ENCODE data around the gene DNMT3B.
"Not testable (repeated sequence)": the region's sequence is repeated elsewhere in the genome, so short reads cannot be mapped to it uniquely, and the experiment has no call there.

The DNMT3B gene

DNA sequence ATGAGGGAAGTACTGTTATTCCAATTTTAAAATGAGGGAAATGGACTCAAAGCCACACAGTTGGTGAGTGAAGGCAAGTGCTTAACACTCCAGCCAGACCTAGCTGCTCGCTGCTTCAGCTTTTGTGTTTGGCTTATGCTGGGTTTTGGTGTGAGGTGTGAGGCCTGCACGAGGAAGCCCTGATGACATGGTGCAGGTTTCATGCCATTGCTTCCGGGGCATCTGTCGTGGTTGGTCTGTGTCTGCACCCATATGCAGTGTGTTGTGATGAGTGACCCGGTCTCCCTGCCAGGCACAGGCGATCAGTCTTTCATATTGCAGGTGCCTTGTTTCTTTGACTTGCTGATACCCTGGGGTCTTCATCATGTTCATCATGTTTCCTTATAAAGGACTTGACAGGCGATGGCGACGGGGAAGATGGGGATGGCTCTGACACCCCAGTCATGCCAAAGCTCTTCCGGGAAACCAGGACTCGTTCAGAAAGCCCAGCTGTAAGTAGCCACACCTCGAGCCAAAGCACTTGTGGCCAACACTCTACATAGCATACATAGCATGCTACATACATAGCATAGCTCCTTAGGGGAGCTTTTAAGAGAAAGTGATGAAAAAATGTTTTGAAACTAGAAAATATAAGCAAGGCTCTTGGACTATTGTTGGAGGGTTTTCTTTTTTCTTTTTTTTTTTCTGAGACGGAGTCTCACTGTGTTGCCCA, 22.3 kb downstream of the DNMT3B start:
- in situ Hi-C loops (cut with HindIII; ENCODE audit: low pct_ligation_motif_present, low pct_unique_long_range_greater_than_20kb, low sequenced_read_pairs): loop anchor here (25.0 kb wide), 1 partner anchor 97 kb away; no protein-coding TSS in a partner anchor
- no peak for DNase-seq

DNA sequence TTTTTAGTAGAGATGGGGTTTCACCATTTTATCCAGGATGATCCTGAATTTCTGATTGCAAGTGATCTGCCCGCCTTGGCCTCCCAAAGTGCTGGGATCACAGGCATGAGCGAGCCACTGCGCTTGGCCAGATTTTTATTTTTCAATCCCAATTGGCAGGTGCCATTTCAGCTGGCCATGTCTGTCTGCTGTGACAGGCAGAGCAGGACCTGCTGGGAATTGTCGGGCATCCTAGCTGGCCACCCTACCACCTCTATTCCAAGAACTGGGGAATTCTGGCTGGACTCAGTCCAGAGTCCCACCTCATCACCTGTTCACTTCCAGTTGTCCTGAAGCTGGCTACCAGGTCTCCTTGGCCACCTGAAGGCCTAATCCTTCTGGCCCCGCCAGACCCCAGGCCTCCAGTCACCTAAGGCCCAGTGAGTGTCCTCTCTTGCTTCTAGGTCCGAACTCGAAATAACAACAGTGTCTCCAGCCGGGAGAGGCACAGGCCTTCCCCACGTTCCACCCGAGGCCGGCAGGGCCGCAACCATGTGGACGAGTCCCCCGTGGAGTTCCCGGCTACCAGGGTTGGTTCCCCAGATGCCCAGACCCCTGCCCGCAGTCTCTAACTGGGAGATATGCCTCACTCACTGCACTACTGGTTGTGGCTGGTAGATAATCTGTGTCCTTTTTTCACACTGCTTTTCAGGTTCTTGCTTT, 24.0 kb downstream of the DNMT3B start:
- DNase-seq: no peak
- in situ Hi-C loops (cut with HindIII; ENCODE audit: low pct_ligation_motif_present, low pct_unique_long_range_greater_than_20kb, low sequenced_read_pairs): loop anchor here (25.0 kb wide), 1 partner anchor 99 kb away; no protein-coding TSS in a partner anchor

DNA sequence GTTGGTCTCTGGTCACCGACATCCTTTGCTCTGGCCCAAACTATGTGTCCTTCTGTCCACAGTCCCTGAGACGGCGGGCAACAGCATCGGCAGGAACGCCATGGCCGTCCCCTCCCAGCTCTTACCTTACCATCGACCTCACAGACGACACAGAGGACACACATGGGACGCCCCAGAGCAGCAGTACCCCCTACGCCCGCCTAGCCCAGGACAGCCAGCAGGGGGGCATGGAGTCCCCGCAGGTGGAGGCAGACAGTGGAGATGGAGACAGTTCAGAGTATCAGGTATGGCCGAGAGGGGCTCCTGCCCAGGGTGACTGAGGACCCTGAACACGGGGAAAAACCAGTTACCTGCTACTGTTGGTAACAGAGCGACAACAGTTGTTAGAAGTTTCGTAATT, 25.0 kb downstream of the DNMT3B start:
- no peak for DNase-seq
- in situ Hi-C loops (cut with HindIII; ENCODE audit: low pct_ligation_motif_present, low pct_unique_long_range_greater_than_20kb, low sequenced_read_pairs): loop anchor here (25.0 kb wide), 1 partner anchor 100 kb away; no protein-coding TSS in a partner anchor

DNA sequence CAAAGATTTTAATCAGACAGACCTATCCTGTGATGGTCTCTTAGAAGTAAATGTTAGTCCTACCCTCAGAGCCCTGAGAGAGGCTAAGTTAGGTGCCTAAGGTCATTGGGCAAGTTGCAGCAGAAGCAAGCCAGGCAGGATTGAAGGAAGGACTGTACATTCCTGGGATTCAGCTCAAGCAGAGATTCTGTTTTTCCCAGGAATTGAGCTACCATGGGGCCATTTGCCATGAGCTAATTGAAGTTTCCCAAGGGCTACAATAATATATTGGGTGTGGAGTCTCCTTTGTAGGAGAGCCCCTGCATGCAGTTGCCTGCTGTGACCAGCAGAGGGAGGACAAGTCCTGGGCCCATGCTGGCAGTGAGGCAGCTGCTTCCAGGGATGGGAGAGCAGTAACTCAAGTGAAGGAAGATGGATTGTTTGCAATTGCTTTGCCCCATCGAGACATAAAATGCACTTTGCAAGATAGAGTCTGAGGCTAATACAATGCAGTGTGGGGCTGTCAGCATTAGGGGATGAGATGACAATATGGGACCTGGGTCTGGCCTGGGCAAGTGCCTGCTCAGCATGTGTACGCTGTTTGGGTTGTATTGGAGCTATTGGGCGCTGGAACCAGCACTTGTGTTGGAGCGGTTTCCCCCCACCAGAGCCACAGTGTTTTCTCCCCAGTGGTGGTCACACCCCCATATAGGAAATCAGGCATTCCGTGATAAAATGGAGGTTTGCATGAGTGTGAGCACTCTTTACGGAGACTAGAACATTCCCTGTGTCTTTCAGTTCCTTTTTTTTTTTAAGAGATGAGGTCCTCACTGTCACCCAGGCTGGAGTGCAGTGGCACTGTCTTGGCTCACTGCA, 27.9 kb downstream of the DNMT3B start:
- DNase-seq: peak; percentile 57
- in situ Hi-C loops (cut with HindIII; ENCODE audit: low pct_ligation_motif_present, low pct_unique_long_range_greater_than_20kb, low sequenced_read_pairs): loop anchor here (25.0 kb wide), 1 partner anchor 103 kb away; no protein-coding TSS in a partner anchor

DNA sequence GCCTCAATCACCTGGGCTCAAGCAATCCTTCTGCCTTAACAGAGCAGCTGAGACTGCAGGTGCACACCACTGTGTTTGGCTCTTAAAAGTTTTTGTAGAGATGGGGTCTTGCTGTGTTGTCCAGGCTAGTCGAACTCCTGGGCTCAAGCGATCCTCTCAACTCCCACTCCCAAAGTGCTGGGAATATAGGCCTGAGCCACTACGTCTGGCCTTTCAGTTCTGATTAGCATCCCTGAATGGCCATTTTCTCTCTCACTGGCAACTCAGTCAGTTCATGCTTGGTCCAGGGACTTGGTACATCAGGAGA, 28.5 kb downstream of the DNMT3B start:
- in situ Hi-C loops (cut with HindIII; ENCODE audit: low pct_ligation_motif_present, low pct_unique_long_range_greater_than_20kb, low sequenced_read_pairs): loop anchor here (25.0 kb wide), 1 partner anchor 103 kb away; no protein-coding TSS in a partner anchor
- DNase-seq: no peak

DNA sequence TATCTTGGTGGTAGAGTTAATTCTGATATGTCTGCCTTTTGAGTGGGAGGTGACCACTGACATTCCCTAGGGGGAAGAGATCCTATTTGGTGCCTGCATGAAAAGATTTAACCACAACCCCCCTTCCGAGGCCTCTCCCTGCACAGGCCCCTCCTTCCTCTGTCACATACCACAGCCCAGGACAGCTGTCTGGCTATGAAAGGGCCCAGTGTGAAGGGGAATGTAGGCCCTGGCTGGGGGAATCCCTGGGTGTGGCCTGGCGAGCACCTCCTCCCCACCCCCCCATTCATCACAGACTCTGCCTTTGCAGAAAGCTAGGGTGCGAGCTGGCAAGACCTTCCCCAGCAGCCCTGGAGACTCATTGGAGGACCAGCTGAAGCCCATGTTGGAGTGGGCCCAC, 30.1 kb downstream of the DNMT3B start:
- in situ Hi-C loops (cut with HindIII; ENCODE audit: low pct_ligation_motif_present, low pct_unique_long_range_greater_than_20kb, low sequenced_read_pairs): loop anchor here (25.0 kb wide), 1 partner anchor 105 kb away; no protein-coding TSS in a partner anchor
- no peak for DNase-seq

DNA sequence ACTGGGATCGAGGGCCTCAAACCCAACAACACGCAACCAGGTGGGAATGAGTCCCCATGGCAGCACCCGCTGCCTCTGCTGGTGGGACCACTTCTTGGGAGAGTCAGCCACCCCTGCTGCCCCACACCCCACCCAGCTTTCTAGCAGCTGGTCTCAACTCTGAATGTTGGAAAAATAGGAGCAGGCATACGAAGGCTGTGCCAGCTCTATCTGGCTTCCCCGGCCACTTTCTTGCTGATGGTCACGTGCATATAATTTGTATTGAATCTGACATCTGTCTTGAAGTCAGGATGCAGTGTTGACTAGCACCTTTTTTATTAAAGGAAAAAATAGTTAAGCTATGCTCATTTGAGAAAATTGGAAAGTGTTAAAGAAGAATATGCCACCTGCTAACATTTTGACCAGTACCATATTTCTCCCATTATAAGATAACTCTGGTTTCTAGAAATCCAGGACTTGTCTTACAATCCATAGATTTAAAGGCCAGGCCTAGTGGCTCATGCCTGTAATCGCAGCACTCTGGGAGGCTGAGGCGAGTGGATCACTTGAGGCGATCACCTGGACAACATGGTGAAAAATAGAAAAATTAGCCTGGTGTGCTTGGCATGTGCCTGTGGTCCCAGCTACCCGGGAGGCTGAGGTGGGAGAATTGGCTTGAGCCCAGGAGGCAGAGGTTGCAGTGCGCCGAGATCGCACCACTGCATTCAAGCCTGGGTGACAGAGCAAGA, 30.7 kb downstream of the DNMT3B start:
- no peak for DNase-seq
- in situ Hi-C loops (cut with HindIII; ENCODE audit: low pct_ligation_motif_present, low pct_unique_long_range_greater_than_20kb, low sequenced_read_pairs): loop anchor here (25.0 kb wide), 1 partner anchor 106 kb away; no protein-coding TSS in a partner anchor

DNA sequence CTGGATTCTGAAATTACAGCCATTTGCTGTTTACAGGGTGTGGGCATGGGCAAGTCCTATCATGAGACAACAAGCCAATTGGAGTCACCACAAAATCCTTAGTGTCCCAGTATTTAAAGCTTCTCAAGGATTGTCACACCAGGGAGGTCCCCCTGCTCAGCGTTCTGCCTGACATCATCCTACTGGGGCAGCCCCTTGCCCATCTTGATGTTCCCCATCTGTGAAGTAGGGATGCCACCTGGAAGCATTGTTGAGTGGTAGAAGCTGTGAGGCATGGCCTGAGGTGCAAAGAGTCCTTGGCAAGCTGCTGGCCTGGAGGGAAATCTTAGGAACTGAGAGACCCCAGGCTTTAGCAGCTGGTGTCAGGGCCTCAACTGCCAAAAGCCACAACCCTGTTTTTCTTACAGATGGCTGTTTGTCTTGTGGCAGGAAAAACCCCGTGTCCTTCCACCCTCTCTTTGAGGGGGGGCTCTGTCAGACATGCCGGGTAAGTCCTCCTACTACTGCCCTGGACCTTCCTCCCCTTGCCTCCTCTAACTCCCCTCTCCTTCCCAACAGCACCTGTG, 34.3 kb downstream of the DNMT3B start:
- in situ Hi-C loops (cut with HindIII; ENCODE audit: low pct_ligation_motif_present, low pct_unique_long_range_greater_than_20kb, low sequenced_read_pairs): loop anchor here (25.0 kb wide), 1 partner anchor 109 kb away; no protein-coding TSS in a partner anchor
- no peak for DNase-seq

DNA sequence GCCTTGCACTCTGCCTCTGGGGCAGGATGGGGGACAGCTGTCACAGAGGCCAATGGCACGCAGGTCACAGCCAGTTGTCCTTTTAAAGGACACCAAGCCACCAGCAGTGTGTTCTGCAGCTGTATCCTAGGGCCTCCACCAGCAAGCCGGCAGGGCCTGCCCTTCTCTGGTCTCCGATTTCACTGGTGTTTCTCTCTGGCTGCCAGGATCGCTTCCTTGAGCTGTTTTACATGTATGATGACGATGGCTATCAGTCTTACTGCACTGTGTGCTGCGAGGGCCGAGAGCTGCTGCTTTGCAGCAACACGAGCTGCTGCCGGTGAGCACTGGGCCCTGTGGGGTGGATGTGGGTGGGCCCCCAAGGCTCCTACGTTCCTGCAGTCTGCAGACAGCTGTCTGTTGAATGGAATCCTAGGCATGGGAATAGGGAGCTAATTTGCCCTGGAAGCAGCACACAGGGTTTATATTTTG, 34.8 kb downstream of the DNMT3B start:
- in situ Hi-C loops (cut with HindIII; ENCODE audit: low pct_ligation_motif_present, low pct_unique_long_range_greater_than_20kb, low sequenced_read_pairs): loop anchor here (25.0 kb wide), 1 partner anchor 110 kb away; no protein-coding TSS in a partner anchor

DNA sequence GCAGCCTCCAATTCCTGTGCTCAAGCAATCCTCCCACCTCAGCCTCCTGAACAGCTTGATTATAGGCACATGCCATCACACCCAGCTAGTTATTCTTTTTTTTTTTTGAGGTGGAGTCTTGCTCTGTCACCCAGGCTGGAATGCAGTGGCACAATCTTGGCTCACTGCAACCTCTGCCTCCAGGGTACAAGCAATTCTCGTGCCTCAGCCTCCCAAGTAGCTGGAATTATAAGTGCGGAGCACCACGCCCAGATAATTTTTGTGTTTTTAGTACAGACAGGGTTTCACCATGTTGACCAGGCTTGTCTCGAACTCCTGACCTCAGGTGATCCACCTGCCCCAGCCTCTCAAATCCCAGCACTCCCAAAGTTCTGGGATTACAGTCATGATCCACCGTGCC, 35.4 kb downstream of the DNMT3B start:
- DNase-seq: not testable (repeated sequence)
- in situ Hi-C loops (cut with HindIII; ENCODE audit: low pct_ligation_motif_present, low pct_unique_long_range_greater_than_20kb, low sequenced_read_pairs): loop anchor here (25.0 kb wide), 1 partner anchor 110 kb away; no protein-coding TSS in a partner anchor

More for the DNA sequence above, 34.8 kb downstream of the DNMT3B start:
- no peak for DNase-seq

DNA sequence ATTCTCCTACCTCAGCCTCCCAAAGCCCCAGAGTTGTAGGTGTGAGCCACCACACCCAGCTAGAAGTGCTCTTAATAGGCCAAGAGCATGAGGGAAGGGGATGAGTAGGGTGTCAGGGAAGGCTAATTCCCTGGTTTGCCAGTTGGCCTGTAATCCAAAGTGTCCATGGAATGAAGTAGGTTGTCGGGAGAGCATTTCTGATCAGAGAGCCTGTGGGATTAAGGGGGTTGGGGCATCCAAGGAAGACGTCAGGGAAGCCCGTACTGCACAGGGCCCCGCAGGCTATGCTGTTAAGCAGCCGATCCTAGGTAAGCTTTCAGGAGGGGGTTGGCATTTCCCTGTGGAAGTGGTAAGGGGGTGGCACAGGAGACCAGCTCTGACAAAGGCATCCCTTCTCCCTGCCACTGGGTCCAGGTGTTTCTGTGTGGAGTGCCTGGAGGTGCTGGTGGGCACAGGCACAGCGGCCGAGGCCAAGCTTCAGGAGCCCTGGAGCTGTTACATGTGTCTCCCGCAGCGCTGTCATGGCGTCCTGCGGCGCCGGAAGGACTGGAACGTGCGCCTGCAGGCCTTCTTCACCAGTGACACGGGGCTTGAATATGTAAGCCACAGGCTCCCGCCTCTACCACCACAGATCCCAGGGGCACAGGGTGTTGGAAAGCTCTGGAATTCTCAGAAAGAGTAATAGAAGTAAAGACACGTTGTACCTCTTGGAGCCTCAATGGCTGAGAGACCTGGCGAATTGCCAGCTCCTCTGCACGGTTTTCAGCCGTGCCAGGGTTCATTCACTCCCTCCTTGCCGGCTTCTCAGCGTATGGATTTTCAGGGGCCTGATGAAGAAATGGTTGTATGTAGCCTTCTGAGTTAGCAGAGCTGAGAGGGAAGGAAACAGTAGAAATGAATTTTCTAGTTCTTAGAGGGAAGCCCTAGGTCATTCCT, 36.1 kb downstream of the DNMT3B start:
- DNase-seq: no peak
- in situ Hi-C loops (cut with HindIII; ENCODE audit: low pct_ligation_motif_present, low pct_unique_long_range_greater_than_20kb, low sequenced_read_pairs): loop anchor here (25.0 kb wide), 1 partner anchor 111 kb away; no protein-coding TSS in a partner anchor

DNA sequence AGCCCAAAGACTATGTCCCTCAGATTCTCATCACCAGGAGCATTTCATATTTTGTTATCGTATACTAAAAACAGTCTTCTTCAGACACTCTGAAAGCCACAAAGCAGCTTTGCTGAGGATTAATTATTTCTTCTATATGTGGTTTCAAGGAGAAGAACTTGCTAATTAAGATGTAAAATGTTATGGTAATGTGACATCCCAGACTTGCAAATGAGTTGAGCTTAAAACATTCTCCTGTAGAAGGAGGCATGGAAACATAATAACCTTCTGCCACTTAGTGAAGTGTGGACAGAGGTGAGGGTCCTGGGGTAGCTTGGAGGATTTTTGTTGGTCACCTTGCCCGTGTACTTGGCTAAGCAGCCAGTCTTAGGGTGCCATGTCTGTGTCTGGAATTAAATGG, 40.9 kb downstream of the DNMT3B start:
- in situ Hi-C loops (cut with HindIII; ENCODE audit: low pct_ligation_motif_present, low pct_unique_long_range_greater_than_20kb, low sequenced_read_pairs): no loop called here
- DNase-seq: no peak

DNA sequence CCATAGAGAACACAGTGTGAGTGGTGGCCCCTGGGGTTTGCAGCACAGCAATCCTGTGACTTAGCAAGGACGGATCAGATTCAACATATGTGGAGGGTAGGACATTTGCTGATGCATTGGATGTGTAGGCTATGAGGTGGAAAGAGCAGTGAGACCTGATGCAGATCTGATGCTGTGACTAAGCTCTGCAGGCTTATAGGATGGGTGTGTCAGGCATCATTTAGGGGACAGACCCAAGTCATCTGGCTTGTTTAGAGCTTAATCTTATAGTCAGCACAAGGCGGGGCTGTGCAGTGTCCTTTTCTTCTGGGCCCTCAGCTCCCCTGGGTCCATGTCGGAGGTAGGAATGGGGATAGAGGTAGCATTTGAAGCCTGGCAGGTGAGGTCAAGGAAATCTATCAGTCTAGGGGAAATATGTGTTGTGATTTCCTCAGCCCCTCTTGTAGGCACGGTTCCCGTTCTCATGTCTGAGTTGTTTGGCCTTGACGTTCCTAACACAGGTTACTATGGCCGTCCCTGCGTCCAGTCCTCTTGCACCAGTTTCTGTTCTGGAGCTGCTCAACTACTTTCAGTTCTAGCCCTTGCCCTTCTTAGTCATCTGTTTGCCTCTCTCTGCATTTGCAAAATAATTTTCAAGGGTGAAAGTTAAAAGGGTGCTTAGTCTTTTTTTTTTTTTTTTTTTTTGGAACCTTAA, 42.0 kb downstream of the DNMT3B start:
- in situ Hi-C loops (cut with HindIII; ENCODE audit: low pct_ligation_motif_present, low pct_unique_long_range_greater_than_20kb, low sequenced_read_pairs): no loop called here
- DNase-seq: no peak

DNA sequence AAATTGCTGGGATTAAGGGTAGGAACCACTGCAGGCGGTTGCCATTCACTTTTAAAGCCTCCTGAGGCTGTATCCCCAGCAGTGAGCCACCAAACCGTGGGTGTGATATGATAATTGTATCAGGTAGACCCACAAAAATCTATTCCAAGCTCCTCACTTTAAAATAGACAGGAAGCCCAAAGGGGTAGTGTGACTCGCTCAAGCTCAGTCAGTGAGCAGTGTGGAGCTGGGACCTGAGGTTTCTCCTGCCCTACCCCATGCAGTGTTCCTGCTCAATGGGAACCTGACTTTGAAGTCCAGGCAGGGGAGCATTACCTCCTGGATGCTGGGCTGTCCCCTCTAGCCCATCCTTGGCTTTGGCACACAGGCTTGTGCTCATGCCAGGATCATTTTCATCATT, 42.6 kb downstream of the DNMT3B start:
- no peak for DNase-seq
- in situ Hi-C loops (cut with HindIII; ENCODE audit: low pct_ligation_motif_present, low pct_unique_long_range_greater_than_20kb, low sequenced_read_pairs): no loop called here

DNA sequence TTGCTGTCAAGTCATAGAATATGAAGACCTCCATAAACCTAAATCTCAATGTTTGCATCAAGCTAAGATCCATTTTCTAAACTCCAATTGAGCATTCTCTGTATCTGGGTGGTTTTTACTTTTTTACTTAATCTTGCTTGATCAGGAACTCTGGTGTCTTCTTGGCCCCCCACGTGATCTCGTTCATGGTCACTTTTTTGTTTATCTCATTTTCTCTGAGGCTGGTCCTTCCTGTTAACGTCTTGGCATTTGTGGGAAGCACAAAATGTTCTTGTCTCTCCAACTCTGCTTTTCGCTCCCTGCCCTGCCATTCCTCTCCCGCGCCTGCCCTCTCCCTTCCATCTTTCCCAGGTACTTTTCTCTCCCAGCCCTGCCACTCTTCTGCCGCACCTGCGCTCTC, 43.5 kb downstream of the DNMT3B start:
- in situ Hi-C loops (cut with HindIII; ENCODE audit: low pct_ligation_motif_present, low pct_unique_long_range_greater_than_20kb, low sequenced_read_pairs): no loop called here
- no peak for DNase-seq

DNA sequence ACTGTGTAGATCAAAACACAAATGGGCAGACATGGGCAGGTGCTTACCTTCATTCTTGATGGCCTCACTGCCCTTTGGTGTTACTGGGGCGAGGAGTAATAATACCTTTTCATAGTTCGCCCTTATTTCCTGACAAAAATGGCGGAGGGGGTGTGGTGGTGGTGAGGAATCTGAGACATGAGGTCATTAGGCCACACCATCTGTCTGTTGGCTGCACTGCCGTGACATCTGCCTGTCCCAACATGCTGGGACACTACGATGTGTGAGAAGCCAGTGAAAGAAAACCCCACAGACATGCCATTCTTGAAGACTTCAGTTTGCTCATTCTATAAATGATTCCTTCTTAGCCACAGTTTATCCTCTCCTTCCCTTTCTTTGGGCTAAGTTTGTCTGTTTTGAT, 44.2 kb downstream of the DNMT3B start:
- no peak for DNase-seq
- in situ Hi-C loops (cut with HindIII; ENCODE audit: low pct_ligation_motif_present, low pct_unique_long_range_greater_than_20kb, low sequenced_read_pairs): no loop called here
